ENCODE data around the gene KDM1B. TPM values are rescaled to one million over a fixed set of nuclear protein-coding genes. Genes with fewer than 3 reads are reported as not detected.

Gene KDM1B
- total RNA-seq = 1 to 10 TPM; 9.6 to 9.9 TPM

- Mint-ChIP-seq H3K9me3 (ENCODE audit: insufficient read depth) (no peaks in the 10 kb centered on the region), H3K27me3 (ENCODE audit: low read depth) (no peaks in the 10 kb centered on the region), H3K27ac (peak within 1 kb of the TSS; percentile 98), H3K36me3 (ENCODE audit: low read depth) (peaks cover 5% of the 10 kb centered on the region), H3K4me3 (peak within 1 kb of the TSS; percentile 98), H3K4me1 (ENCODE audit: low read depth) (peaks cover 31% of the 10 kb centered on the region)
- peak; percentile 98 for DNase-seq
- ATAC-seq = peak; percentile 94
- ChIA-PET CTCF (interaction anchor here (1.0 kb wide), 1 partner anchor 33 kb away, joined by 5 read pairs; the partner anchor contains the start of gene NHLRC1), POLR2A (interaction anchor here (0.6 to 1.4 kb wide), 3 partner anchors 21 to 448 kb away, joined by 3 to 5 read pairs (median 3); partner anchors contain the start of genes DEK and NUP153)
Observed at GRCh38 chr6:18155150-18155863, at the start of gene KDM1B. Gene KDM1B (plus strand): TSS chr6:18155422. CDS start chr6:18159896, 4,474 bp downstream.

GRCh38 chr6:18107061-18107460 lies 48.2 kb upstream of the KDM1B start:
- POLR2A ChIA-PET = no interaction called here

GRCh38 chr6:18110162-18110561 lies 45.1 kb upstream of the KDM1B start:
- peaks cover 17% of the 10 kb centered on the region for H3K9me3 Mint-ChIP-seq (ENCODE audit: insufficient read depth)
- POLR2A ChIA-PET = no interaction called here
- no peak overlapping the region for H3K4me3 Mint-ChIP-seq
- H3K4me1 Mint-ChIP-seq (ENCODE audit: low read depth) = peaks cover 9% of the 10 kb centered on the region
- ATAC-seq (no peak), DNase-seq (no peak)
- peaks cover 3% of the 10 kb centered on the region for H3K36me3 Mint-ChIP-seq (ENCODE audit: low read depth)
- CTCF ChIA-PET = no interaction called here
- H3K27me3 Mint-ChIP-seq (ENCODE audit: low read depth) = peaks cover 44% of the 10 kb centered on the region
- H3K27ac Mint-ChIP-seq = no peak overlapping the region

More at GRCh38 chr6:18107061-18107460, 48.2 kb upstream of the KDM1B start:
- DNase-seq = no peak
- Mint-ChIP-seq H3K36me3 (ENCODE audit: low read depth) (peaks cover 3% of the 10 kb centered on the region), H3K27ac (no peak overlapping the region), H3K4me3 (no peak overlapping the region), H3K9me3 (ENCODE audit: insufficient read depth) (peaks cover 17% of the 10 kb centered on the region), H3K4me1 (ENCODE audit: low read depth) (no peaks in the 10 kb centered on the region), H3K27me3 (ENCODE audit: low read depth) (peaks cover 43% of the 10 kb centered on the region)
- ATAC-seq = no peak
- CTCF ChIA-PET = no interaction called here

GRCh38 chr6:18115356-18115755 lies 39.9 kb upstream of the KDM1B start:
- Mint-ChIP-seq H3K9me3 (ENCODE audit: insufficient read depth) (no peaks in the 10 kb centered on the region), H3K4me1 (ENCODE audit: low read depth) (peaks cover 18% of the 10 kb centered on the region), H3K27ac (peak overlapping the region; percentile 3), H3K27me3 (ENCODE audit: low read depth) (peaks cover 58% of the 10 kb centered on the region), H3K36me3 (ENCODE audit: low read depth) (no peaks in the 10 kb centered on the region), H3K4me3 (peak overlapping the region; percentile 39)
- ChIA-PET POLR2A (no interaction called here), CTCF (interaction anchor here (0.7 kb wide), 1 partner anchor 10 kb away, joined by 3 read pairs; no protein-coding TSS in a partner anchor)
- DNase-seq = peak; percentile 57
- peak; percentile 78 for ATAC-seq

- CTCF ChIA-PET = no interaction called here
- peaks cover 19% of the 10 kb centered on the region for H3K4me1 Mint-ChIP-seq (ENCODE audit: low read depth)
Observed at GRCh38 chr6:18117136-18117535, 38.1 kb upstream of the KDM1B start.

GRCh38 chr6:18118330-18118729 lies 36.9 kb upstream of the KDM1B start:
- POLR2A ChIA-PET = no interaction called here
- CTCF ChIA-PET = no interaction called here
- ATAC-seq = no peak
- Mint-ChIP-seq H3K27ac (no peak overlapping the region), H3K4me1 (ENCODE audit: low read depth) (peaks cover 26% of the 10 kb centered on the region), H3K27me3 (ENCODE audit: low read depth) (peaks cover 51% of the 10 kb centered on the region), H3K4me3 (no peak overlapping the region), H3K36me3 (ENCODE audit: low read depth) (no peaks in the 10 kb centered on the region), H3K9me3 (ENCODE audit: insufficient read depth) (no peaks in the 10 kb centered on the region)
- DNase-seq = no peak

More at GRCh38 chr6:18117136-18117535, 38.1 kb upstream of the KDM1B start:
- ATAC-seq = no peak
- DNase-seq = no peak
- Mint-ChIP-seq H3K27me3 (ENCODE audit: low read depth) (peaks cover 51% of the 10 kb centered on the region), H3K9me3 (ENCODE audit: insufficient read depth) (no peaks in the 10 kb centered on the region), H3K27ac (no peak overlapping the region), H3K4me3 (no peak overlapping the region), H3K36me3 (ENCODE audit: low read depth) (no peaks in the 10 kb centered on the region)
- POLR2A ChIA-PET = no interaction called here

- Mint-ChIP-seq H3K36me3 (ENCODE audit: low read depth) (no peaks in the 10 kb centered on the region), H3K9me3 (ENCODE audit: insufficient read depth) (no peaks in the 10 kb centered on the region), H3K27ac (no peak overlapping the region), H3K27me3 (ENCODE audit: low read depth) (peaks cover 45% of the 10 kb centered on the region), H3K4me3 (no peak overlapping the region), H3K4me1 (ENCODE audit: low read depth) (peaks cover 25% of the 10 kb centered on the region)
- ChIA-PET POLR2A (no interaction called here), CTCF (no interaction called here)
- DNase-seq (no peak), ATAC-seq (no peak)
Observed at GRCh38 chr6:18119236-18119635, 36.0 kb upstream of the KDM1B start.

GRCh38 chr6:18121580-18122127 lies 33.6 kb upstream of the KDM1B start:
- peak overlapping the region; percentile 52 for H3K4me3 Mint-ChIP-seq
- no peak for ATAC-seq
- no peak for DNase-seq
- ChIA-PET POLR2A (no interaction called here), CTCF (interaction anchor here (0.8 to 1.6 kb wide), 6 partner anchors 11 to 144 kb away, joined by 3 to 7 read pairs (median 4); partner anchors contain the start of gene TPMT)
- H3K27me3 Mint-ChIP-seq (ENCODE audit: low read depth) = peaks cover 47% of the 10 kb centered on the region
- H3K36me3 Mint-ChIP-seq (ENCODE audit: low read depth) = no peaks in the 10 kb centered on the region
- no peak overlapping the region for H3K27ac Mint-ChIP-seq
- peaks cover 8% of the 10 kb centered on the region for H3K4me1 Mint-ChIP-seq (ENCODE audit: low read depth)
- H3K9me3 Mint-ChIP-seq (ENCODE audit: insufficient read depth) = no peaks in the 10 kb centered on the region

- ChIA-PET POLR2A (no interaction called here), CTCF (interaction anchor here (0.8 to 1.6 kb wide), 6 partner anchors 10 to 143 kb away, joined by 3 to 7 read pairs (median 4); partner anchors contain the start of gene TPMT)
- Mint-ChIP-seq H3K4me1 (ENCODE audit: low read depth) (peaks cover 8% of the 10 kb centered on the region), H3K36me3 (ENCODE audit: low read depth) (no peaks in the 10 kb centered on the region), H3K27ac (peak within 1 kb of the TSS; percentile 57), H3K9me3 (ENCODE audit: insufficient read depth) (no peaks in the 10 kb centered on the region), H3K4me3 (peak within 1 kb of the TSS; percentile 52), H3K27me3 (ENCODE audit: low read depth) (peaks cover 42% of the 10 kb centered on the region)
- ATAC-seq (peak; percentile 99), DNase-seq (peak; percentile 86)
Observed at GRCh38 chr6:18122128-18123093, 32.8 kb upstream of the KDM1B start, which contains the start of gene NHLRC1. Gene NHLRC1 (minus strand): TSS chr6:18122677. CDS start chr6:18122606, 71 bp downstream.

GRCh38 chr6:18126121-18126520 lies 29.1 kb upstream of the KDM1B start:
- H3K27me3 Mint-ChIP-seq (ENCODE audit: low read depth) = peaks cover 18% of the 10 kb centered on the region
- ChIA-PET CTCF (interaction anchor here (1.0 kb wide), 1 partner anchor 11 kb away, joined by 3 read pairs; no protein-coding TSS in a partner anchor), POLR2A (no interaction called here)
- no peaks in the 10 kb centered on the region for H3K36me3 Mint-ChIP-seq (ENCODE audit: low read depth)
- ATAC-seq = no peak
- no peaks in the 10 kb centered on the region for H3K9me3 Mint-ChIP-seq (ENCODE audit: insufficient read depth)
- H3K27ac Mint-ChIP-seq = no peak overlapping the region
- H3K4me3 Mint-ChIP-seq = no peak overlapping the region
- DNase-seq = no peak
- peaks cover 8% of the 10 kb centered on the region for H3K4me1 Mint-ChIP-seq (ENCODE audit: low read depth)

GRCh38 chr6:18132346-18132745 lies 22.9 kb upstream of the KDM1B start:
- DNase-seq = no peak
- no peak overlapping the region for H3K4me3 Mint-ChIP-seq
- no peak for ATAC-seq
- H3K4me1 Mint-ChIP-seq (ENCODE audit: low read depth) = peaks cover 12% of the 10 kb centered on the region
- H3K36me3 Mint-ChIP-seq (ENCODE audit: low read depth) = peaks cover 4% of the 10 kb centered on the region
- no peaks in the 10 kb centered on the region for H3K9me3 Mint-ChIP-seq (ENCODE audit: insufficient read depth)
- CTCF ChIA-PET = interaction anchor here (1.2 kb wide), 1 partner anchor 10 kb away, joined by 3 read pairs; the partner anchor contains the start of gene NHLRC1
- POLR2A ChIA-PET = no interaction called here
- no peaks in the 10 kb centered on the region for H3K27me3 Mint-ChIP-seq (ENCODE audit: low read depth)
- H3K27ac Mint-ChIP-seq = no peak overlapping the region
